Femur (tissue), 1 donor: ENCODE results near the gene CYSTM1.

Experiments
- DNase-seq: peaks from one replicate; pipeline ENCODE4 v3.0.0-alpha.2; 2017

The CYSTM1 gene

GRCh38 chr5:140174465-140175366 is at the start of gene CYSTM1:
Gene CYSTM1 (plus strand): TSS chr5:140175188. CDS start chr5:140194466, 19,278 bp downstream.
- DNase-seq: peak; percentile 98

- no peak for DNase-seq
Observed at GRCh38 chr5:140125637-140126036, 49.4 kb upstream of the CYSTM1 start, which contains the start of gene IGIP. Gene IGIP (plus strand): TSS chr5:140125937. CDS start chr5:140128477, 2,540 bp downstream.

GRCh38 chr5:140126315-140127012 is 48.5 kb upstream of the CYSTM1 start:
- no peak for DNase-seq

GRCh38 chr5:140128376-140128775 is 46.6 kb upstream of the CYSTM1 start:
- no peak for DNase-seq

GRCh38 chr5:140130949-140131733 is 43.8 kb upstream of the CYSTM1 start:
- DNase-seq: no peak

GRCh38 chr5:140131967-140132409 is 43.0 kb upstream of the CYSTM1 start:
- DNase-seq: peak; percentile 41

- DNase-seq: no peak
Observed at GRCh38 chr5:140133514-140134167, 41.3 kb upstream of the CYSTM1 start.

- no peak for DNase-seq
Observed at GRCh38 chr5:140134277-140134935, 40.6 kb upstream of the CYSTM1 start.

GRCh38 chr5:140135127-140135526 is 39.9 kb upstream of the CYSTM1 start:
- DNase-seq: no peak

- DNase-seq: no peak
Observed at GRCh38 chr5:140136624-140137023, 38.4 kb upstream of the CYSTM1 start.

GRCh38 chr5:140140435-140140834 is 34.6 kb upstream of the CYSTM1 start:
- no peak for DNase-seq

GRCh38 chr5:140141241-140141640 is 33.7 kb upstream of the CYSTM1 start:
- no peak for DNase-seq

GRCh38 chr5:140142246-140142645 is 32.7 kb upstream of the CYSTM1 start:
- no peak for DNase-seq

- DNase-seq: no peak
Observed at GRCh38 chr5:140142856-140143255, 32.1 kb upstream of the CYSTM1 start.

- no peak for DNase-seq
Observed at GRCh38 chr5:140143521-140144258, 31.3 kb upstream of the CYSTM1 start.

GRCh38 chr5:140145256-140145655 is 29.7 kb upstream of the CYSTM1 start:
- DNase-seq: no peak

GRCh38 chr5:140145818-140146522 is 29.0 kb upstream of the CYSTM1 start:
- DNase-seq: peak; percentile 70

GRCh38 chr5:140146523-140146842 is 28.5 kb upstream of the CYSTM1 start:
- DNase-seq: no peak

- DNase-seq: no peak
Observed at GRCh38 chr5:140147460-140147859, 27.5 kb upstream of the CYSTM1 start.

GRCh38 chr5:140148508-140148907 is 26.5 kb upstream of the CYSTM1 start:
- no peak for DNase-seq

- peak; percentile 10 for DNase-seq
Observed at GRCh38 chr5:140150201-140150600, 24.8 kb upstream of the CYSTM1 start.
